Cardiac fibroblast (primary cell): Measurements from ENCODE around the gene GSTO1.

Source experiments
- DNase-seq, 2 donors: peaks; one replicate each; pipeline versions ENCODE4 v3.0.0 to v3.0.0-alpha.2; 2010; ENCODE audit warnings: low read depth in 2 of 2
- H3K4me3 ChIP-seq, 2 donors: replicated peaks in 1 of 2; 1 replicate in 1 of 2; 2 replicates in 1 of 2; pipeline ENCODE4 v1.5.1; 2011; ENCODE audit warnings: low read depth in 2 of 2, low read length in 2 of 2, mild to moderate bottlenecking in 2 of 2, moderate library complexity in 1 of 2
- TF ChIP-seq, protein P1 (sequence below): IDR thresholded peaks from one replicate; pipeline ENCODE4 v1.5.1; 2011; ENCODE audit warnings: low read depth, mild to moderate bottlenecking, low read length, inconsistent platforms

GSTO1 gene

DNA sequence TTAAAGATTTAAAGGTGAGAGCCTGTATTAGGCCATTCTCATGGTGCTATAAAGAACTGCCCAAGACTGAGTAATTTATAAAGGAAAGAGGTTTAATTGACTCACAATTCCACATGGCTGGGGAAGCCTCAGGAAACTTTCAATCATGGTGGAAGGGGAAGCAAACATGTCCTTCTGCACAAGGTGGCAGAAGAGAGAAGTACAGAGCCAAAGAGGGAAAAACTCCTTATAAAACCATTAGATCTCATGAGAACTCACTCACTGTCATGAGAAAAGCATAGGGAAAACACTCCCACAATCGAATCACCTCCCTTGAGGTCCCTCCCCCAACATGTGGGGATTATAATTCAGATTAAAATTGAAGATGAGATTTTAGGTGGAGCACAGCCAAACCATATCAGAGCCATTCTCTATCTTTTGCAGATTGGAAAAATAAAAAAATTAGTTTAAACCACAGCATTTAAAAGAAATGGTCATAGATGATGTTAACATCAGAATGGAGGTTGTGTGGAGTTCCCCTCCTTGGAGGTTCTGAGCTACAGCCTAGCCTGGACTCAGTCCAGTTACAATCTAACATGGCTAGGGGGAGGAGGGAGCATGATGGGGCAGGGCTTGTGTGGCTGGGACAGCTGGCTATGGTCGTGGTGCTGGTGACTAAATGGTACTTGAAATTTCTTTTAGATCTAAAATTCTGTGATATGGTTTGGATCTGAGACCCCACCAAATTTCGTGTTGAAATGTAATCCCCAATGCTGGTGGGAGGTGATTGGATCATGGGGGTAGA is 47.4 kb downstream of the GSTO1 start:
- peak in 1 of 2 donors; percentile 66 for DNase-seq
- H3K4me3 ChIP-seq, result no peak overlapping the region
- TF ChIP-seq, protein P1, sequence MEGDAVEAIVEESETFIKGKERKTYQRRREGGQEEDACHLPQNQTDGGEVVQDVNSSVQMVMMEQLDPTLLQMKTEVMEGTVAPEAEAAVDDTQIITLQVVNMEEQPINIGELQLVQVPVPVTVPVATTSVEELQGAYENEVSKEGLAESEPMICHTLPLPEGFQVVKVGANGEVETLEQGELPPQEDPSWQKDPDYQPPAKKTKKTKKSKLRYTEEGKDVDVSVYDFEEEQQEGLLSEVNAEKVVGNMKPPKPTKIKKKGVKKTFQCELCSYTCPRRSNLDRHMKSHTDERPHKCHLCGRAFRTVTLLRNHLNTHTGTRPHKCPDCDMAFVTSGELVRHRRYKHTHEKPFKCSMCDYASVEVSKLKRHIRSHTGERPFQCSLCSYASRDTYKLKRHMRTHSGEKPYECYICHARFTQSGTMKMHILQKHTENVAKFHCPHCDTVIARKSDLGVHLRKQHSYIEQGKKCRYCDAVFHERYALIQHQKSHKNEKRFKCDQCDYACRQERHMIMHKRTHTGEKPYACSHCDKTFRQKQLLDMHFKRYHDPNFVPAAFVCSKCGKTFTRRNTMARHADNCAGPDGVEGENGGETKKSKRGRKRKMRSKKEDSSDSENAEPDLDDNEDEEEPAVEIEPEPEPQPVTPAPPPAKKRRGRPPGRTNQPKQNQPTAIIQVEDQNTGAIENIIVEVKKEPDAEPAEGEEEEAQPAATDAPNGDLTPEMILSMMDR, result peak; percentile 34

GRCh38 chr10:104303594-104304355 is 49.1 kb downstream of the GSTO1 start:
- TF ChIP-seq, protein P1, result no peak
- no peak overlapping the region for H3K4me3 ChIP-seq
- DNase-seq, result peak in 1 of 2 donors; percentile 25

DNA sequence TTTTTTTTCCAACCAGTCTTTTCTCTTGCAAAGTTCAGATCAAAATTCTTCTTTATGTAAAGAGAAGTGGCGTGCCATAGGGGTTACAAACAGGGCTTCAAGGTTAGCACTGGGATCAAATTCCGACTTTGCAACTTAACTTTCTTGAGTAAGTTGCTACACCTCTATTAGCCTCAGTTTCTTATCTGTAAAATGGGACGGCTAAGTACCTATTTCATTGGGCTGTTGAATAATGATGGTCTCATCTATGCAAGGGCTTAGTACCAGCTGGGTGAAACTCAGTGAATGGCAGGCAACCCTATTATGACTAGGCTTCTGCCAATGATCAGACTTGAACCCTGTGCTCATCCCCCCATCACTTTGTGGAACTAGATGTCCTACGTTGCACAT is 49.7 kb downstream of the GSTO1 start:
- no peak for DNase-seq
- no peak overlapping the region for H3K4me3 ChIP-seq
- TF ChIP-seq, protein P1, result no peak

GRCh38 chr10:104304927-104305326 is 50.2 kb downstream of the GSTO1 start:
- H3K4me3 ChIP-seq, result no peak overlapping the region
- TF ChIP-seq, protein P1, result no peak
- peak in 1 of 2 donors; percentile 41 for DNase-seq

GRCh38 chr10:104306897-104307296 is 52.2 kb downstream of the GSTO1 start:
- H3K4me3 ChIP-seq, result no peak overlapping the region
- DNase-seq, result peak in 1 of 2 donors; percentile 40
- TF ChIP-seq, protein P1, result no peak

GRCh38 chr10:104307576-104308438 is 53.1 kb downstream of the GSTO1 start:
- TF ChIP-seq, protein P1, result no peak
- H3K4me3 ChIP-seq, result no peak overlapping the region
- DNase-seq, result peak; percentile 55 to 69
